Stimulated activated naive B cell treated with anti-CD40 and anti-IgM and Interleukin-4, amounts not matched to agents 10 μg/mL and 1 μg/mL and 100 μg/mL, for 72 hours (primary cell): ENCODE data around the gene CEP83.

Source experiments
- ATAC-seq, 2 donors: fragments of 150-1000 bp; cut with Tn5 transposase; replicated peaks; 2 replicates each; pipeline ENCODE4 v1.10.0; 2021; ENCODE audit warnings: moderate library complexity in 1 of 2
- DNase-seq: peaks from one replicate; pipeline ENCODE4 v3.0.0; 2021
- H3K27ac Mint-ChIP-seq: one replicate; pipeline ENCODE4 v1.8.0; 2022; ENCODE audit warnings: mild to moderate bottlenecking, mixed read lengths
- H3K27me3 Mint-ChIP-seq, 2 donors: one replicate each; pipeline ENCODE4 v1.8.0; 2022; ENCODE audit warnings: mixed read lengths in 2 of 2
- H3K36me3 Mint-ChIP-seq, 2 donors: one replicate each; pipeline ENCODE4 v1.8.0; 2022; ENCODE audit warnings: mixed read lengths in 2 of 2, mild to moderate bottlenecking in 1 of 2
- H3K4me1 Mint-ChIP-seq, 2 donors: one replicate each; pipeline ENCODE4 v1.8.0; 2022; ENCODE audit warnings: mixed read lengths in 2 of 2, mild to moderate bottlenecking in 1 of 2
- H3K4me3 Mint-ChIP-seq, 2 donors: one replicate each; pipeline ENCODE4 v1.8.0; 2022; ENCODE audit warnings: mild to moderate bottlenecking in 2 of 2, mixed read lengths in 2 of 2, moderate library complexity in 1 of 2
- H3K9me3 Mint-ChIP-seq, 2 donors: one replicate each; pipeline ENCODE4 v1.8.0; 2022; ENCODE audit warnings: mixed read lengths in 2 of 2, mild to moderate bottlenecking in 1 of 2

The CEP83 gene

DNA sequence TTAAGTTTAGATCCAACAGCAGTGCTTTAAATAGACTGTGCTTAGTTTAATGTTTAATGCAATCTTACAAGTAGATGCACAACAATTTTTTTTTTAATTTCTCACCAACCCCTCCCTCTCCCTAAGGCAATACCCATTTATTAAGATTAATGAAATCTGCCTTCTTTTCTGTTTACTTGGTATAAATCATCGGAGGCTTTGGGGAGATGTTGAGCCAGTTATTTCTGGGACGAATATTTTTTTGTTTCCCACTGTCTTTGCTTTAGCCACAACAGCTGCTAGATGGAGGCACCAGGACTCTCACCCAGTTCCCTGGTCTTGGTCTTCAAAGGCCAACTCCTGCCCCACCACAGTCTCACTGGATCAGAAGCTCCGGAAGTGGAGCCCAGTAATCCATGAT lies 197.9 kb downstream of the CEP83 start:
- ATAC-seq = no peak
- Mint-ChIP-seq H3K4me1 (peaks cover 45 to 63% of the 10 kb centered on the region in 2 donors), H3K9me3 (peaks cover 0 to 4% of the 10 kb centered on the region in 2 donors), H3K27ac (peak overlapping the region; percentile 97), H3K27me3 (no peaks in the 10 kb centered on the region), H3K4me3 (peak overlapping the region; percentile 75 to 86), H3K36me3 (peaks cover 58 to 72% of the 10 kb centered on the region in 2 donors)
- no peak for DNase-seq

DNA sequence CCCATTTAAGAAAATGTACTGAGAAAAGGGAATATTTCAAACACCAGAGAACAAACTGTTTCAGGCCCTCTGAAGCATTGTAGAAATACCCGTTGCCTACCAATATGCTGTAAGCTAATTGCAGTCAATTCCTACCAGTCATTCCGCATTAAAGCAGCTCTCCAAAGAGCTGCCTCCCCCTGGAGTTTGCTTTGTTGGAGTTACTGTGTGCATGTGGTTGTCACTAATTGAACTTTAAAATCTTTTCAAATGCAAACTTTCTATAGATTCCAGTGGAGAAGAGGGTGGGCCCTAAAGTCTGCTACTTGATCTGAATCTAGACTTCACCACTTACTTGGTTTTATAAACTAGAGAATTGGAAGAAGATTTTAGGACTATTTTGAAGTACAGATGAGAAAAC lies 198.5 kb downstream of the CEP83 start:
- H3K4me3 Mint-ChIP-seq = no peak overlapping the region
- DNase-seq = no peak
- peaks cover 44 to 61% of the 10 kb centered on the region in 2 donors for H3K4me1 Mint-ChIP-seq
- H3K27me3 Mint-ChIP-seq = no peaks in the 10 kb centered on the region
- ATAC-seq = no peak
- no peak overlapping the region for H3K27ac Mint-ChIP-seq
- peaks cover 0 to 4% of the 10 kb centered on the region in 2 donors for H3K9me3 Mint-ChIP-seq
- peaks cover 59 to 72% of the 10 kb centered on the region in 2 donors for H3K36me3 Mint-ChIP-seq

DNA sequence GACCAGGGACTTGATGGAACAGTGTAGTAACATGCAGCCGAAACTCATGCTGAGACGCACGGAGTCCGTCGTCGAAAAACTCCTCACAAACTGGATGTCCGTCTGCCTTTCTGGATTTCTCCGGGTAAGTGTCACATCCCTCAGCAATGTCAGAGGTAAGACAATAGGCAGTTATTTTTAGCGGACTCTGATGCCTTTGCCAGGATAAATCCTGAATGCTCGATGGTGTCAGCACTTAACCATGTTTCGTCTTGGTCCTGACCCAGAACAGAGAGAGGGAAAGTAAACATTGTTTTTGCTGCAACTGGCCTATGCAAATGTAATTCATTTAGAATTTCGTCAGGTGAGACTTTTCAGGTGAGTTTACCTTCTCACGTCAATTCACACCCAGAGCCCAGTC lies 198.9 kb downstream of the CEP83 start:
- no peak overlapping the region for H3K4me3 Mint-ChIP-seq
- peaks cover 42 to 57% of the 10 kb centered on the region in 2 donors for H3K4me1 Mint-ChIP-seq
- H3K36me3 Mint-ChIP-seq = peaks cover 57 to 72% of the 10 kb centered on the region in 2 donors
- no peaks in the 10 kb centered on the region for H3K27me3 Mint-ChIP-seq
- H3K9me3 Mint-ChIP-seq = peaks cover 0 to under 1% of the 10 kb centered on the region in 2 donors
- no peak overlapping the region for H3K27ac Mint-ChIP-seq
- DNase-seq (no peak), ATAC-seq (no peak)

DNA sequence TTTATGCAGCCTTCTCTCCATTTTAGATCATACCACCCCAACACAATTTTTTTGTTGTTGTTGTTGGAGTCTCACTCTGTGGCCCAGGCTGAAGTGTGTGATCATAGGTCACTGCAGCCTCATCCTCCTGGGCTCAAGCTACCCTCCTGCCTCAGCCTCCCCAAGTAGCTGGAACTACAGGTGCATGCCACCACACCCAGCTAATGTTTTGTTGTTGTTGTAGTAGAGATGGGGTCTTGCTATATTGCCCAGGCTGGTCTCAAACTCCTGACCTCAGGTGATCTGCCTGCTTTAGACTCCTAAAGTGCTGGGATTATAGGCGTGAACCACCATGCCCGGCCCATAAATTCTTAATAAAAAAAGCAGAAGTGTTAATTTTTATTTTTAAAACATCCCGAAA lies 199.7 kb downstream of the CEP83 start:
- peaks cover 55 to 72% of the 10 kb centered on the region in 2 donors for H3K36me3 Mint-ChIP-seq
- peaks cover 37 to 50% of the 10 kb centered on the region in 2 donors for H3K4me1 Mint-ChIP-seq
- H3K27me3 Mint-ChIP-seq = no peaks in the 10 kb centered on the region
- ATAC-seq (no peak), DNase-seq (no peak)
- H3K9me3 Mint-ChIP-seq = no peaks in the 10 kb centered on the region
- no peak overlapping the region for H3K4me3 Mint-ChIP-seq
- H3K27ac Mint-ChIP-seq = peak overlapping the region; percentile 11

DNA sequence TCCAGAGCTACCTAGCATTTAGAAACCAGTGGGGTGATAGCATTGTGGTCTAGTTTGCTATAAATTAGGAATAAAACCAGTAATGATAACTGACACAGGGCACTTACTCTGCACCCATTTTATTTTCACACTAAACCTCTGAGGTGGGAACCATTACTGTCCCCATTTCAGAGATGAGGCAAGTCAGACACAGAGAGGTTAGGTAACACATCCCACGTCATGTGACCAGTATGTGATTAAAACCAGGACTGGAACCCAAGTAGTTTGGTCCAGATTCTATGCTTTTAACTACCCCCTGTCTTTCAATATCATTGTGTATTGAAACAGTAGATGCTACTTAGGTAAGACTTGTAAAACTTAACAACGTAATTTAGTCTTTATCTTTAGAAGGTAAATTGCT lies 201.1 kb downstream of the CEP83 start:
- Mint-ChIP-seq H3K27me3 (no peaks in the 10 kb centered on the region), H3K27ac (no peak overlapping the region), H3K4me1 (peaks cover 33 to 40% of the 10 kb centered on the region in 2 donors), H3K4me3 (no peak overlapping the region), H3K36me3 (peaks cover 53 to 71% of the 10 kb centered on the region in 2 donors), H3K9me3 (no peaks in the 10 kb centered on the region)
- ATAC-seq (no peak), DNase-seq (no peak)
